ENCODE data around the gene MAGI1. TPM values are rescaled to one million over a fixed set of nuclear protein-coding genes. Genes with fewer than 3 reads are reported as not detected.

The MAGI1 gene
- total RNA-seq, 1 donor from 2014 or later, result 34.1 TPM

- no peak for ATAC-seq (ENCODE audit: poor library complexity)
- intact Hi-C loops (cut with DNase I), result no loop called here
- no peak for DNase-seq
These were observed 50.1 kb downstream of the MAGI1 start for GRCh38 chr3:65988411-65989180.

GRCh38 chr3:65986285-65986684 lies 52.4 kb downstream of the MAGI1 start:
- DNase-seq, result no peak
- intact Hi-C loops (cut with DNase I), result no loop called here
- ATAC-seq (ENCODE audit: poor library complexity), result peak; percentile 80

- intact Hi-C loops (cut with DNase I), result no loop called here
- ATAC-seq (ENCODE audit: poor library complexity), result peak; percentile 12
These were observed 53.7 kb downstream of the MAGI1 start for GRCh38 chr3:65984975-65985374.

GRCh38 chr3:65983100-65983499 lies 55.6 kb downstream of the MAGI1 start:
- no peak for DNase-seq
- no peak for ATAC-seq (ENCODE audit: poor library complexity)

More at GRCh38 chr3:65984975-65985374, 53.7 kb downstream of the MAGI1 start:
- DNase-seq, result no peak

GRCh38 chr3:65979731-65980130 lies 59.0 kb downstream of the MAGI1 start:
- intact Hi-C loops (cut with DNase I), result no loop called here
- no peak for ATAC-seq (ENCODE audit: poor library complexity)
- DNase-seq, result no peak

More at GRCh38 chr3:65983100-65983499, 55.6 kb downstream of the MAGI1 start:
- intact Hi-C loops (cut with DNase I), result no loop called here

- ATAC-seq (ENCODE audit: poor library complexity), result peak; percentile 38
- intact Hi-C loops (cut with DNase I), result no loop called here
- DNase-seq, result no peak
These were observed 59.6 kb downstream of the MAGI1 start for GRCh38 chr3:65979162-65979561.

GRCh38 chr3:65978116-65978515 lies 60.6 kb downstream of the MAGI1 start:
- intact Hi-C loops (cut with DNase I), result no loop called here
- no peak for DNase-seq
- ATAC-seq (ENCODE audit: poor library complexity), result no peak

- ATAC-seq (ENCODE audit: poor library complexity), result no peak
- intact Hi-C loops (cut with DNase I), result no loop called here
- no peak for DNase-seq
These were observed 63.7 kb downstream of the MAGI1 start for GRCh38 chr3:65975032-65975431.

- DNase-seq (no peak), ATAC-seq (ENCODE audit: poor library complexity) (no peak)
- intact Hi-C loops (cut with DNase I), result no loop called here
These were observed 64.2 kb downstream of the MAGI1 start for GRCh38 chr3:65974509-65974908.

GRCh38 chr3:65972765-65973164 lies 66.0 kb downstream of the MAGI1 start:
- intact Hi-C loops (cut with DNase I), result no loop called here
- DNase-seq (no peak), ATAC-seq (ENCODE audit: poor library complexity) (no peak)

- ATAC-seq (ENCODE audit: poor library complexity) (peak; percentile 19), DNase-seq (no peak)
- intact Hi-C loops (cut with DNase I), result no loop called here
These were observed 67.1 kb downstream of the MAGI1 start for GRCh38 chr3:65971293-65972252.

- intact Hi-C loops (cut with DNase I), result no loop called here
- ATAC-seq (ENCODE audit: poor library complexity), result no peak
These were observed 69.7 kb downstream of the MAGI1 start for GRCh38 chr3:65968996-65969395.

GRCh38 chr3:65967451-65967850 lies 71.3 kb downstream of the MAGI1 start:
- intact Hi-C loops (cut with DNase I), result no loop called here
- ATAC-seq (ENCODE audit: poor library complexity), result no peak
- no peak for DNase-seq

More at GRCh38 chr3:65968996-65969395, 69.7 kb downstream of the MAGI1 start:
- DNase-seq, result no peak

GRCh38 chr3:65964838-65965237 lies 73.9 kb downstream of the MAGI1 start:
- intact Hi-C loops (cut with DNase I), result no loop called here
- ATAC-seq (ENCODE audit: poor library complexity) (no peak), DNase-seq (no peak)

GRCh38 chr3:65963787-65964677 lies 74.7 kb downstream of the MAGI1 start:
- ATAC-seq (ENCODE audit: poor library complexity) (peak; percentile 38), DNase-seq (no peak)
- intact Hi-C loops (cut with DNase I), result no loop called here

GRCh38 chr3:65961733-65962132 lies 77.0 kb downstream of the MAGI1 start:
- intact Hi-C loops (cut with DNase I), result no loop called here
- no peak for DNase-seq
- ATAC-seq (ENCODE audit: poor library complexity), result peak; percentile 28

GRCh38 chr3:65961128-65961527 lies 77.6 kb downstream of the MAGI1 start:
- intact Hi-C loops (cut with DNase I), result no loop called here
- no peak for DNase-seq
- ATAC-seq (ENCODE audit: poor library complexity), result no peak

- DNase-seq (no peak), ATAC-seq (ENCODE audit: poor library complexity) (no peak)
- intact Hi-C loops (cut with DNase I), result no loop called here
These were observed 78.6 kb downstream of the MAGI1 start for GRCh38 chr3:65960087-65960486.

- intact Hi-C loops (cut with DNase I), result no loop called here
- ATAC-seq (ENCODE audit: poor library complexity), result no peak
These were observed 80.5 kb downstream of the MAGI1 start for GRCh38 chr3:65958216-65958615.

More at GRCh38 chr3:65958216-65958615, 80.5 kb downstream of the MAGI1 start:
- DNase-seq, result no peak

Measured in Right ventricle myocardium superior (tissue), 1 donor.